GM21423 (cell line): ENCODE results near the gene KIF26B.
"Not testable (repeated sequence)": the region's sequence is repeated elsewhere in the genome, so short reads cannot be mapped to it uniquely, and the experiment has no call there.

ENCODE experiments used
- ATAC-seq: cut with Tn5 transposase; IDR thresholded peaks from one replicate; pipeline ENCODE4 v1.9.1; 2021; ENCODE audit warnings: mild to moderate bottlenecking, moderate library complexity; ENCODE audit not compliant: unreplicated experiment

The KIF26B gene

DNA sequence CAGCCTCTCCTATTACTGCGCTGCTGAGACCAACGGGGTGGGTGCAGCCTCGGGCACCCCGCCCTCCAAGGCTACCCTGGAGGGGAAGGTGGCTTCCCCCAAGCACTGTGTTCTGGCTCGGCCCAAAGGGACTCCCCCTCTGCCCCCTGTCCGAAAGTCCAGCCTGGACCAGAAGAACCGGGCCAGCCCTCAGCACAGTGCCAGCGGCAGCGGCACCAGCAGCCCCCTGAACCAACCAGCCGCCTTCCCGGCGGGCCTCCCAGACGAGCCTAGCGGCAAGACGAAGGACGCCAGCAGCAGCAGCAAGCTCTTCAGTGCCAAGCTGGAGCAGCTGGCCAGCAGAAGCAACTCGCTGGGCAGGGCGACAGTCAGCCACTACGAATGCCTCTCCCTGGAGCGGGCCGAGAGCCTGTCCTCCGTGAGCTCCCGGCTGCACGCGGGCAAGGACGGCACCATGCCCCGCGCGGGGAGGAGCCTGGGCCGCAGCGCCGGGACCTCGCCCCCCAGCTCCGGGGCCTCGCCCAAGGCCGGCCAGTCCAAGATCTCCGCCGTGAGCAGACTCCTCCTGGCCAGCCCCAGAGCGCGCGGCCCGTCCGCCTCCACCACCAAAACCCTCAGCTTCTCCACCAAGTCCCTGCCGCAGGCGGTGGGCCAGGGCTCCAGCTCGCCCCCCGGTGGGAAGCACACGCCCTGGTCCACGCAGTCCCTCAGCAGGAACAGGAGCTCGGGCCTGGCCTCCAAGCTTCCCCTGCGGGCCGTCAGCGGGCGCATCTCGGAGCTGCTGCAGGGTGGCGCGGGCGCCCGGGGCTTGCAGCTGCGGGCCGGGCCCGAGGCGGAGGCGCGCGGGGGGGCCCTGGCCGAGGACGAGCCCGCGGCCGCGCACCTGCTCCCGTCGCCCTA lies 533.1 kb downstream of the KIF26B start:
- ATAC-seq: no peak

DNA sequence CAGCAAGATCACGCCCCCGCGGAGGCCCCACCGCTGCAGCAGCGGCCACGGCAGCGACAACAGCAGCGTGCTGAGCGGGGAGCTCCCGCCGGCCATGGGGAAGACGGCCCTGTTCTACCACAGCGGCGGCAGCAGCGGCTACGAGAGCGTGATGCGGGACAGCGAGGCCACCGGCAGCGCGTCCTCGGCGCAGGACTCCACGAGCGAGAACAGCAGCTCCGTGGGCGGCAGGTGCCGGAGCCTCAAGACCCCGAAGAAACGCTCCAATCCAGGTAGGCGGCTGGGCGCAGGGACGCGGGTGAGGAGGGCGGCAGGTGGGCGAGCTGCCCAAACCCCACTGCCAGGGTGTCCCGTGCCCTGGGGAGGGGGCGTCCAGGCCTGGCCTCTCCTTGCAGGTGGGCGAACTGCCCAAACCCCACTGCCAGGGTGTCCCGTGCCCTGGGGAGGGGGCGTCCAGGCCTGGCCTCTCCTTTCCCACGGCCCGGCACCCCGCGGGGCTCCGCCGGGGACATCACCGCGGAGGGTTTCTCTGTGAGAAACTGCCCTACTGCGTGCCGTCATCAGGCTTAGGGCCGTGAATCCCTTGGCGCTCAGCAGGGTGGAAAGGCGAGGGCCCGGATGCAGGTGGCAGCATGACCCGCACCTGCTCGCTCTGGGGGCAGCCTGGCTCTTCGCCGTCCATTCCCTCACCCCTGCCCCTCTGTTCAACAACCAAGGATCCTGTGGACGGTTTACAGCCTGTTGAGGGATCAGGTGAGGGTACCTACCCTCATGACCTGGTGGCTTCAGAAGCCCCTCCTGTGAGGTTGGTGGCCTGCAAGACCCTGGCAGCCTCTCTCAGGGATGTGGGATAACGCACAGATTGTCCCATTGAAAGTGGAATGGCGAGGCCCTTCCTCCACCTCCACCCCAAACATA lies 534.0 kb downstream of the KIF26B start:
- no peak for ATAC-seq

DNA sequence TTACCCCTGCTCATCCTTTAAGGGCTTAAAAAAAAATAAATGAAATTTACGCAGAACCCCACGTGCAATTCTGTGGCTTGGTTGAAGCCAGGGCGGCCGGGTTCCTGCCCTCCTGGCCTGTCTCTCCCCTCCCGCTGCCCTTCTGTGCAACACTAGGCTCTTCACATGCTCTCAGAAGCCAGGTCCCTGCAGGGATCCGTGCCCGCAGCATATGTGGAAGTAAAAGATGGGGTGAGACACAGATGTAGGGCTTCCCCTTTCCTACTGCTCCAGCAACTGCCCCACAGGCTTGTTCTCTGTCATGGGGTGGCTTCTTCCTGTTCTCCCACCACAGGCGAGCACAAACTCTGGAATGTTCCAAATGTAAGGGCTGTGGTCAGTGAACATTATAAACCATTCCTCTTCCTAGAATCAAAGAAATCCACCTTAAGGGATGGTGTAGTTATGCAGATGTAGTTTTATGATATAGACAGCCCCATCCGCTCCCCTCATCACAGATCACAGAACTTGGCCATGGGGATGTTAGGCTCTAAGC lies 535.4 kb downstream of the KIF26B start:
- no peak for ATAC-seq

DNA sequence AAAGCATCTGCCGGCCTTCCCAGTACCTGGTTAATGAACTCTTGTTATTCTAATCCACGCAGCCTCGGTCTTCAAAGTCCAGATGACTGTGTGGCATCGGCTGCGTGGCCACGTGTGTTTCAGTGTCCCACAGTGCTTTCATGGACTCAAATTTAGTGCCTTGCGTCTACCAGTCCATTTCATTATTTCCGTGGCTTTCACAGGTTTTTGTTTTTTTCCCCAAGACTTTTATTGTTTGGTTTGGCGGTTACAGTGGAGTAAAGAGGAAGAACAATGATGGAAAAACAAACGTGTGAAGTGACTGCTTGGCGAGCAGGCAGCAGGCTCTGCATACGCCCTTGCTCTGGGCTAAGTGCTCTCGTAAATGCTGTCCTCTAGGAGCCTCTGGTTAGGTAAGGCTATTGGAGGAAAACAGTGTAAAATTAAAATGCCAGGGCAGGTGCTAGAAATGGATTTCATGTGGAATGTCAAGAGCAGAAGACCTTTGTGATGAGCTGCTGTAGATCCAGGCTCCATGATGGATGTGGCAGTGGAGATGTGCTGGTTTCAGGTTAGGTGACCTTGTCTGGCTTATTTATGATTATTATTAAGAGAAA lies 536.3 kb downstream of the KIF26B start:
- no peak for ATAC-seq

DNA sequence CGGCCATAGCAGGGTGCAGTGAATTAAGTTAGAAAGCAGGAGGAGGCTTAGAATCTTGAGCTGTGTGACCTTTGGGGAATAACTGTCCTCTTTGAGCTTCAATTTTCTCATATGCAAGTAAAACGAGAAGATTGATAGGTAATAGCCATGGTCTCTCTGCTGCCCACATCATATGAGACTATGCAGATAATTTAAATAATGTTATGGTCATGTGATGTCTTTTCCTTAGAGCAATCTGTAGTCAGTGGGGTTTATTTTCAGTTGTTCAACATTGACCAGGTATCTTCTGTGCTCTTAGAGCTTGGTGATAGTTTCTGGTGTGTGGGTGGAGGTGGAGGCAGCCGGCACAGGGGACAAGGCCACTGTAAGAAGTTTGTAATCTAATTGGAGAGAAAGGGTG lies 537.1 kb downstream of the KIF26B start:
- ATAC-seq: no peak

DNA sequence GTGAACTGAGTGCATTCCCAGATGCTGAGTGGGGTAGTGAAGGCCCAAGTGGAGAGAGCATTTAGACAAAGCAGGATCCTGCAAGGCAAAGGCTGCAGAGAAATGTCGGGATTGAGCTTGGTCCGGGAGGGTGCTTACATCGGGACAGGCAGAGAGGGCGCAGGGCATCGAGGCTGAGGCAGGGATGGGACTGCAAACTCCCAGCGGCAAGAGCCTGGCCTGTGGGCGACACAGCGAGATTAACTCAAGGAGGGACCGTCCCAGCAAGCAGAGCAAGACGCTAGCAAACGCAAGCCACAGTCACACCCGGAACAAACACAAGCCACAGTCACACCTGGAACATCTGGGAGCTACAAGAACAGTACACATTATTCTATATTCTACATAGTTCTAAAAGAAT lies 537.5 kb downstream of the KIF26B start:
- ATAC-seq: no peak

DNA sequence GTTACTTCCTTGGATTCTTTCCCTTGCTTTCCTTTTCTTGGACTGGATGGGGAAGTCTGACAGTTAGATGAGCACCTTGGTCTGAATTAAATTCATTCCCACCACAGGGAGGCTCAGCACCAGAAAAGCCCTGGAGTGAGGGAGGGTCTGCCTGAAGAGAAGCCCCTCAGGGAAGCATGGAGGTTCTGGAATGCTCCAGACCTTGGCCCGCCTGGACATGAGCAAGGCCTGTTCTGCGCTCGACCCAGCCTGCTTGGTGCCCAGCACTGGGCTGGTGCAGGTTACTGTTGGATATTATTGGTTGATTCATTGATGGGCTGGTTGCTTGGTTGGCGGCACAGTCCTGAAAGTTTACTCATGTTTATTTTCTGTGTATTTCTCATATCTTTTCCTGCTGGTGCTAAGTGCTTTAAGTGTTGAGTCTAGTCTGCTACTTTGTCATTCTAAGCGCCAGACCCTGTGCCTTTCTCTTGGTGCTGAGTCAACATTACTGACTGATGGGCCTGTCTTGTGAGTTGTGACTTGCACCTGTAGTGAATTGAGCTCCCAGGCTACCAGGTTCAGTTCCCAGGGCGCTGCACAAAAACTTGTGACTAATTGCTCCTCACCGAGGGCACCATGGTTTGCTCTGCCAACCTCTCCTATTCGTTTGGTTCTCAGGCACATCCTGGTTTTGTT lies 538.5 kb downstream of the KIF26B start:
- ATAC-seq: no peak

DNA sequence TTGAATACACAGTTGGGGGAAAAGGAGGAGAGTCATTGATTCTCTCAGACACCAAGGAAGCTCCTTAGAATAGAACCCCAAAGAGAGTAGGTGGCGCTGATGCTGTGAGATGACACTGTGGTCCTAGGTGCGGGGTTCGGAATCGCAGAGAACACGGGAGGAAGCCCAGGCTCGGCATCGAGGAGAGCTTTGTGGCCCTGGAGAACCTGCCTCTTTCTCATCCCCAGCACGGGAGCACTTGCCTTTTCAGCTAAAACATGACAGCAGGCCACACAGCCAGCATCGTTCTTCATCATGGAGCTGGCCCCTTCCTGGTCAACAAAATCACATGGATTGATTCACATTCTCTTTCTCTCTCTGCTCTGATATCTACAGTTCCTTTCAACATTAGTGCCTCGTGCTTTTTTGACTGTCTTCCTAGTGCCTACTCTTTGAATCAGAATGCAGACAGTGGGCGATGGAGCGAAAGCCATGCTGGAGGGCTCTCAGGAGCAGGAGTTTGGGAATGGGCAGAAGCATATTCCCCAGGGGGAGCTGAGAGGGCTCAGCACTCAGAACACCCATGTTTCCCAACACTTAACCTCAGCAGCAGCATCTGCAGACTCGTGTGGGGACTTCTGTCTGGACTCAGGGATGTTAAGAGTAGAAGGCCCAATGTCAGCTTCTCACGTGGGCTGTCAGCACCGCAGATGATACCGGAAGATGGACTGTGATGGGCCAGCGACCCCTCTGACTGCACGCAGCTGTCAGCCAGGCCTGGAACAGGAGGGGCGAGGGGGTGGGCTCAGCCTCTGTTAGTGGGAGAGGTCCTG lies 539.4 kb downstream of the KIF26B start:
- no peak for ATAC-seq

DNA sequence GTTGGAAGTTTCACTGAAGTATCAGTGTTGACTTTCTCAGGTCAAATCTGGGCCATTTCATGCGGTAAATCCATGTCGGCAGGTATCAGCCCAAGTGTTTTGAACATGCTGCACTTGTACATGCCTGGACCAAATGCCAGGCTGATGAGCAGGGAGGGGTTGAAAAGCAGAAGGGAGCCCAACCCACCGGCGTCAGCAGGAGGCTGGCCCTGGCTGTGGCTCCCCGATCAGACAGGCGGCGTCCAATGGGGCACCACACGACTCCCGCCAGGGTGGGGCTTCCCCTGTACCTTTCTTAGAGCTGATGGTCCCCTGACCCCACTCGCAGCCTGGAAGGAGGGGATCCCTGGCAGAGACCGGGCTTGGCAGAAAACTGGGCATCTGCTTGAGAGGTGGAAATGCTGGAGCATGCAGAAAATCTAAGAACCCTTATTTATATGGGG lies 540.0 kb downstream of the KIF26B start:
- ATAC-seq: no peak

DNA sequence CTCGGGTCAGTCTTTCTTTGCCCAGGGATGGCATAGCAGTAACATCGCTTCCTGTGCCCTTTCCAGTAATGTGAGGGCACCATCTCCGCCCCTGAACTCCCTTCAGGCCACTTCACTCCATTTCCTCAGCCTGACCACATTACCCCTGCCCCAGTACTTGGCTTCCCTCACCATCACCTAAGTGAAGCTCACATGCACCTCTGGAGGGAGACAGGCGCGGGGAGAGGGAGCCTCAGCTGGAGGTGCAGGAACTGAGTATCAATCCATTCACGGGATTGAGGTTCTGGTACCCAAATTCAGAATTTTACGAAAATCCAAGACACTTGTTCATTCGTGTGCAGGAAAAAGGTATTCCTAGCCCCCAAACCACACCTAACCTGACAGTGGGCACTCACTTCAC lies 540.4 kb downstream of the KIF26B start:
- ATAC-seq: no peak

DNA sequence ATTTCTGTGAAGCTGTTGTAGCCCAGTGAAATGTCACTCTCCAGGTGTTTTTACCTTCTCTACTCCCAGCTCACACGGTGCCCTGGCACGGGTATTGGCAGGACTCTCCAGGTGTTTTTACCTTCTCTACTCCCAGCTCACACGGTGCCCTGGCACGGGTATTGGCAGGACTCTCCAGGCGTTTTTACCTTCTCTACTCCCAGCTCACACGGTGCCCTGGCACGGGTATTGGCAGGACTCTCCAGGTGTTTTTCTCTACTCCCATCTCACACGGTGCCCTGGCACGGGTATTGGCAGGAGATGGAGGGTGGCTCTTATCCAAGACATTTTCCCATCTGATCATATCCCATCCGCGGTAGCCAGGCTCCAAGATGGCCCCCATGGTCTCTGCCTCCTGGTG lies 540.9 kb downstream of the KIF26B start:
- not testable (repeated sequence) for ATAC-seq

DNA sequence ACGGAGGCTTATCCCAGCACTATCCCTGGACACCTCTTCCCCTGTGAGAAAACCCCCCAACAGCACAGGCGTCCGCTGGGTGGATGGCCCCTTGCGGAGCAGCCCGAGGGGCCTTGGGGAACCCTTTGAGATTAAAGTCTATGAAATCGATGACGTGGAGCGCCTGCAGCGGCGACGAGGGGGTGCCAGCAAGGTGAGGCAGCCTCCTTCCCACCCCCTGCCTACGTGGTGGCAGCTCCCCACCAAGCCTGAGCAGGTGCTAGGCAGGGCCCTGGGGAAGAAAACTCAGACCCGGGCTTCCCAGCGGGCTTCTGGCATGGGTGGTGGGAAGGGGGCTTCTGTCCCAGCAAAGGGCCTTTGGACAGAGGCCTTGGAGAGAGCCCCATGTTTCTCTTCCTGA lies 543.3 kb downstream of the KIF26B start:
- ATAC-seq: no peak

DNA sequence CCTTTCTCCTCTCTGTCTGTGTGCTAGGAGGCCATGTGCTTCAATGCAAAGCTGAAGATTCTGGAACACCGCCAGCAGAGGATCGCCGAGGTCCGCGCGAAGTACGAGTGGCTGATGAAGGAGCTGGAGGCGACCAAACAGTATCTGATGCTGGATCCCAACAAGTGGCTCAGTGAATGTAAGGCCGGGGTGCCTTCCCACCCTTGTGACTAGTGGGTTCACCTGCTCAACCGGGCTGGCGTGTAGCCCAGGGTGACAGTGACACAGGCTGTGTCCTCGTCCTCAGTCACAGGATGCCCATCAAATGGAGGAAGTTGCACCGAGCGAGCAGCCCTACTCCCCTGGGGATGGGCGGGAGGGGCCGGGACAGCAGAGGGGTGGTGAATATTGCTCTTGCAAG lies 544.1 kb downstream of the KIF26B start:
- ATAC-seq: no peak

DNA sequence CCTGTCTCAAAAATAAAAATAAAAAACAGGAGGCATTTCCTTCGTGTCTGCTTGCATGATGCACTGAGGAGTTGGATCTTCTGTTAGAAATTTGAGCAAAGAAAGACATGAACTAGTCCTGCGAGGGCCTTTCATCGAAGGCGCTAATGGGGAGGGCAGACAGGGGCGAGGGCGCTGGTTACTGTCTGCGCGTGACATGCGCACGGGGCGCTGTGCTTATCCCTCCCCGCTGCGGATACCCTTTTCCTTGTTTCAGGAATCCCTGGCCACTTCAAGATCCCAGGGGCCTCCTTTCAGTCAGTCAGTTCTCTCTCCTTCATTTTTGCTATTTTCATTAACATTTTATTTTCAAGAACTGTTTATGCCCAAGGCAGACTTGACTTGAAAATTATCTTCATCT lies 545.8 kb downstream of the KIF26B start:
- ATAC-seq: no peak

DNA sequence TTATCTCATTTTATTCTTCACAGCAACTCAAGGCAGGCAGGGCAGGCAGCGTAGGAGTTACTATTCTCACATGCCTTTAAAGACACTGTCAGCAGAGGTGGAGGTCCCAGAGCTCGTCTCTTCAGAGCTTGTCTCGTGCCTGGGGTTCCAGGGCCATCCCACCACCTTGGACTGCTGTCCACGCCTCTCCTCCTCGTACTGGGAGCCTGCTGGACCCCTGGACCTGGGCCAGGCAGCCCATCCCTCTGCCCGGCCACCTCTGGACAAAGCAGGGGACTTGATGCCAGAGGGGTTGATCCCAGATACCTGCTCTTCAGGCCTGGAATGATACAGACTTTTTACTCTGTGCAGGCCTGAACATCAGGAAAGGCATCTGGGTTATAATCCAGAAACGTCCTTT lies 546.8 kb downstream of the KIF26B start:
- ATAC-seq: no peak

DNA sequence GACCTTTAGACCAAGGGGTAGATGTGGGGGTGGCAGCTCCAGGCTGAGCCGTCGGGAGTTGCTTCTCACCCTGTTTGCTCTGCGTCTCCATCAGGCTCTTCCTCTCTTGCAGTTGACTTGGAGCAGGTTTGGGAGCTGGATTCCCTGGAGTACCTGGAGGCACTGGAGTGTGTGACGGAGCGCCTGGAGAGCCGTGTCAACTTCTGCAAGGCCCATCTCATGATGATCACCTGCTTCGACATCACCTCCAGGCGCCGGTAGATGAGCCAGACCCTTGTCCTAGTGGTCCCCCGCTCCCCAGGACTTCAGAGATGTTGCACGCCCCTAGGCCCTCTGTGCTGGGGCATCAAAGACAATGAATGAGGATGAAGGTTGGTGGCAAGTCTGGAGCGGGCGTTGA lies 547.6 kb downstream of the KIF26B start:
- ATAC-seq: no peak

DNA sequence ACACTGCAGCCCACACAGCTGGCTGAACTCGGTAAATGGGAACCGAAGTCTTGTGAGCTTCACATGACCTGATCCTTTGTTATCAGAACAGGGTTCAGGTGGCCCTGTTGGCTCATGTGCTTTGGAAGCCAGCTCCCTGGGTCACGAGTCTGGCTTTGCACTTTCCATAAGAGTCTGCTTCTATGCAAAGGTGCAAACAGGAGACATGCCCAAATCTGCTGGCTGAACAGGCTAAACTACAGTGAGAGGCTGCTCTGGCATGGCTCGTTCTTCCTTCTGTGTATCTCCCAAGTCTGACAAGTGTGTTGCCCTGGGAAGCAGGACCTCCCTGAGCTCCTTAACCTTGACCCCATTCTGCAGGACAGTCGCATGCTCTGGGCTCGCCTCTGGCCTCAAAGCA lies 549.6 kb downstream of the KIF26B start:
- ATAC-seq: no peak

DNA sequence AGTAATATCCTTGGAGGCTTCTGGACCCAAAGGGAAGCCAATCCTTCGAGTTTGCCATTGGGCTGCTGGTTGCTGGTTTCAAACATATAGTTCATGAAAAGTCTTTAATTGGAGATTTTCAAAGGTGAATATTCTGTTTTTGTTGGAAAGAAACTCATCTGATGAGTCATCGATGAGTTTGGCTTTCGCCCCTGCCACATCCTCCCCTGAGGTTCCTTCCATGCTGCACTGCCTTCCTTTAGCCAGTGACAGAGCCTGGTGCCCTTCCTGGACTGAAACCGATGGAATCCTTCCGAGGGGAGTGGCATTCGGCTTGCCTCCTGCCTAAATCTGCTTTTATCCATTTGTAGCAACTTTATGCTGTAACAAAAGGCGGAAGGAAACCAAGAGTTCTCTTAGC lies 550.0 kb downstream of the KIF26B start:
- ATAC-seq: no peak

DNA sequence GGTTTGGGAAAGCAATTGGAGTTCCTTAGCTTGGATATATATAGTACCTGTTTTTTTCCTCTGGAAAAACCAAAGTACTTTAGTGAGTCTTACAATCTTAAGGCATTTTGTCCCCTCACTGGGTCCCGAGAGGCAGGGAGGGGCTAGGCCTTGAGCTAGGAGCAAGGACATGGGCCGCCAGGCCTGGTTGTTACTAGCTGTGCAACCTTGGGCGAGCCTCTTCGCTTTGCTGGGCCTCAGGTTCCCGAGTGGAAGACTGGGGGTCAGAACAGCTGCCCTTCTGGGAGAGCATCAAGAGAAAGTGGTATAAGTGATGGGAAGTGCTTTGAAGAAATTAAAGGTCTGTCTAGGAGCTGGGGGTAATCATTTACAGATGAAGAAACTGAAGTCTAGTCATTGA lies 553.2 kb downstream of the KIF26B start:
- no peak for ATAC-seq
